Activated CD4-positive, alpha-beta memory T cell treated with anti-CD3 and anti-CD28 coated beads, Interleukin-2, amount 10 ng/mL, durations not matched to agents 7 days and 5 days (primary cell): ENCODE measurements around the gene LRPAP1. TPM values are rescaled to one million over a fixed set of nuclear protein-coding genes. Genes with fewer than 3 reads are reported as not detected.

ENCODE experiments used
- CTCF ChIA-PET: fragments of 350-600 bp; sonication (Branson Sonifier 250); formaldehyde crosslinking; loops from one replicate; lab custom pipeline; 2021; ENCODE audit warnings: antibody characterized with exemption, inconsistent platforms; lab: Charles Lee
- POLR2A ChIA-PET: fragments of 350-600 bp; sonication (Branson Sonifier 250); formaldehyde crosslinking; loops from one replicate; lab custom pipeline; 2021; ENCODE audit warnings: antibody characterized with exemption; lab: Charles Lee
- DNase-seq: peaks from one replicate; pipeline ENCODE4 v3.0.0-alpha.2; 2020
- H3K27ac Mint-ChIP-seq: one replicate; pipeline ENCODE4 v1.8.0; 2021; ENCODE audit warnings: mild to moderate bottlenecking, mixed read lengths
- H3K27me3 Mint-ChIP-seq: one replicate; pipeline ENCODE4 v1.8.0; 2021; ENCODE audit warnings: mixed read lengths
- H3K36me3 Mint-ChIP-seq: one replicate; pipeline ENCODE4 v1.8.0; 2021; ENCODE audit warnings: low read depth, mixed read lengths
- H3K4me1 Mint-ChIP-seq: one replicate; pipeline ENCODE4 v1.8.0; 2021; ENCODE audit warnings: mixed read lengths
- H3K4me3 Mint-ChIP-seq: one replicate; pipeline ENCODE4 v1.8.0; 2021; ENCODE audit warnings: mild to moderate bottlenecking, mixed read lengths
- H3K9me3 Mint-ChIP-seq: one replicate; pipeline ENCODE4 v1.8.0; 2021; ENCODE audit warnings: mixed read lengths
- total RNA-seq, 2 experiments: library from RNA; stranded (reverse); gene quantifications; one replicate each; pipeline ENCODE4 v1.2.3, GENCODE V29; 2021

The LRPAP1 gene
- total RNA-seq, 2 experiments from 2014 or later = 71.0 to 72.3 TPM

DNA sequence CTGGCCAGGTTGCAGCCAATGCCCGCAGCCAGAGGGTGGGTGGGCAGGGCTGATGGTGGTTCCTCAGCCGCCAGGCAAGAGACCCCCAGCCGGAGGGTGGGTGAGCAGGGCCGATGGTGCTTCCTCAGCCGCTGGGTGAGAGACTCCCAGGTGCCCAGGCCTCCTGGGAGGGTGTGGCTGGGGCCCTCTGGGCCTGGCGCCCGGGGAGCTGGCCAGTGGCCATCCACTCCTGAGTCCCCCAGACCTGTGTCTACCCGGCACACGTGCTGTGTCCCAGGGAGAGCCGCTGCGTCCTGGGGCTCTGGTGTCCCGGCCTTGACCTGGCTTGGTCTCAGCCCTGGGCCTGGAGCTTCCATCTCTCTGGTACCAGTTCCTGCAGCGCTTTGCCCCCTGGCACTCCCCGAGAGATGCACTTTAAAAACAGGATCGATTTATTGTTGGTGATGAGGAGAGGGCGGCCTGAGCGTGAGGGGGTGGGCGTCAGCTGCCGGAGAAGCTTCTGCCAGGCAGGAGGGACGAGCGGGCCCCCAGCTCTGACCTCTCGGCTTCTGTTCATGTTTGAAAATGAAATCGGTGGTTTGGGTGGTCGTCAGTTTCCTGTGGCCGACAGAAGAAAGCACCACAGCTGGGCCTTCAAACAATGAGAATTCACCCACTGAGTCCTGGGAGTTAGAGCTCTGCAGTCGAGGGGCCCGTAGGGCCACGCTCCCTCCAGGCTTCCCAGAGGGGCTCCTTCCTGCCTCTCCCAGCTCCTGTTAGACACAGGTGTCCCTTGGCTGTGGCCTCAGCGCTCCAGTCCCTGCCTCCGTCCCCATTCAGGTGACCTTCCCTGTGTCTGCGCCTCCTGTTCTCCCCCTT lies 62.6 kb downstream of the LRPAP1 start:
- ChIA-PET POLR2A (no interaction called here), CTCF (no interaction called here)
- Mint-ChIP-seq H3K4me3 (no peak overlapping the region), H3K4me1 (no peaks in the 10 kb centered on the region), H3K9me3 (no peaks in the 10 kb centered on the region), H3K36me3 (no peaks in the 10 kb centered on the region), H3K27ac (no peak overlapping the region), H3K27me3 (peaks cover 6% of the 10 kb centered on the region)
- DNase-seq = no peak

DNA sequence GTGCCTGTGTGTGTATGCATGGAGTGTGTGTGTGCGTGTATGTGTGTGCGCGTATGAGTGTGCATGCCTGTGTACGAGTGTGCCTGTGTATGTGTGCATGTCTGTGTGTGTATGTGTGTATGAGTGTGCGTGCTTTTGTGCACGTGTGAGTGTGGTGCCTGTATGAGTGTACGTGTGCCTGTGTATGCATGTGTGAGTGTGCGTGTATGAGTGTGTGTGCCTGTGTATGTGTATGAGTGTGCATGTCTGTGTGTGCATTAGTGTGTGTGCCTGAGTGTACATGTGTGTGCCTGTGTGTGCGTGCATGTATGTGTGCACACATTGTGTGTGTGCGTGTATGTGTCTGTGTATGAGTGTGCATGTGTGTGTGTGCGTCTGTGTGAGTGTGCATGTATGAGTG lies 63.4 kb downstream of the LRPAP1 start:
- H3K4me3 Mint-ChIP-seq = no peak overlapping the region
- no peaks in the 10 kb centered on the region for H3K4me1 Mint-ChIP-seq

DNA sequence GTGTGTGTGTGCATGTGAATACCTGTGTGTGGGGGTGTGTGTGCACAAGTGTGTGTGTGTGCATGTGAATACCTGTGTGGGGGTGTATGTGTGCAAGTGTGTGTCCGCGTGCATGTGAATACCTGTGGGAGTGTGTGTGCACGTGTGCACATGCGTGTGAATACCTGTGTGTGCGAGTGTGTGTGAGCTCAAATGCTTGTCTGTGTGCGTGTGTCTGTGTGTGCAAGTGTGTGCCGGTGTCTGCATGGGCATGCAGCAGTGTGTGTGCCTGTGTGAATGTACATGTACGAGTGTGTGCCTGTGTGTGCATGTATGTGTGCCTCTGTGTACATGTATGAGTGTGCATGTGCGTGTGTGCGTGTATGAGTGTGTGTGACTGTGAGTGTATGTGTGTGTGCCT lies 64.1 kb downstream of the LRPAP1 start:
- no peak for DNase-seq
- Mint-ChIP-seq H3K9me3 (no peaks in the 10 kb centered on the region), H3K27me3 (peaks cover 10% of the 10 kb centered on the region), H3K36me3 (no peaks in the 10 kb centered on the region), H3K27ac (no peak overlapping the region), H3K4me3 (no peak overlapping the region), H3K4me1 (no peaks in the 10 kb centered on the region)
- POLR2A ChIA-PET = no interaction called here
- CTCF ChIA-PET = no interaction called here

More for the DNA sequence above, 63.4 kb downstream of the LRPAP1 start:
- Mint-ChIP-seq H3K36me3 (no peaks in the 10 kb centered on the region), H3K27me3 (peaks cover 10% of the 10 kb centered on the region), H3K27ac (no peak overlapping the region), H3K9me3 (no peaks in the 10 kb centered on the region)
- DNase-seq = no peak
- ChIA-PET POLR2A (no interaction called here), CTCF (no interaction called here)

DNA sequence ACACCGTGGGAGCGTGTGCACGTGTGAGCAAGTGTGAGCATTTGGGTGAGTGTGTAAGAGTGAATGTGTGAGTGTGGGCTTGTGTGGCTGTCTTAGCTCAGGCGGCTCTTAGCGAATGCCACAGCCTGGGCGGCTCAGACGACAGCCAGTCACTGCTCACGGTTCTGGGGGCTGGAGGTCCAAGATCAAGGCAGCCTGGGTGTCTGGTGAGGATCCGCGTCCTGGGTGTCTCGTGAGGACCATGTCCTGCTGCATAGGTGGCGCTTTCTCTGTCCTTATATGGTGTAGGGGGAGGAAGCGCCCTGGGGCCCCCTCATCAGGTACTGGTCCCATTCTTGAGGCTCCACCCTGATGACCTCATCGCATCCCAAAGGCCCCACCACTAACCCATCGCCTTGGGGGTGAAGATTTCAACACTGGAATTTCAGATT lies 64.6 kb downstream of the LRPAP1 start:
- Mint-ChIP-seq H3K4me1 (no peaks in the 10 kb centered on the region), H3K27me3 (peaks cover 13% of the 10 kb centered on the region)

DNA sequence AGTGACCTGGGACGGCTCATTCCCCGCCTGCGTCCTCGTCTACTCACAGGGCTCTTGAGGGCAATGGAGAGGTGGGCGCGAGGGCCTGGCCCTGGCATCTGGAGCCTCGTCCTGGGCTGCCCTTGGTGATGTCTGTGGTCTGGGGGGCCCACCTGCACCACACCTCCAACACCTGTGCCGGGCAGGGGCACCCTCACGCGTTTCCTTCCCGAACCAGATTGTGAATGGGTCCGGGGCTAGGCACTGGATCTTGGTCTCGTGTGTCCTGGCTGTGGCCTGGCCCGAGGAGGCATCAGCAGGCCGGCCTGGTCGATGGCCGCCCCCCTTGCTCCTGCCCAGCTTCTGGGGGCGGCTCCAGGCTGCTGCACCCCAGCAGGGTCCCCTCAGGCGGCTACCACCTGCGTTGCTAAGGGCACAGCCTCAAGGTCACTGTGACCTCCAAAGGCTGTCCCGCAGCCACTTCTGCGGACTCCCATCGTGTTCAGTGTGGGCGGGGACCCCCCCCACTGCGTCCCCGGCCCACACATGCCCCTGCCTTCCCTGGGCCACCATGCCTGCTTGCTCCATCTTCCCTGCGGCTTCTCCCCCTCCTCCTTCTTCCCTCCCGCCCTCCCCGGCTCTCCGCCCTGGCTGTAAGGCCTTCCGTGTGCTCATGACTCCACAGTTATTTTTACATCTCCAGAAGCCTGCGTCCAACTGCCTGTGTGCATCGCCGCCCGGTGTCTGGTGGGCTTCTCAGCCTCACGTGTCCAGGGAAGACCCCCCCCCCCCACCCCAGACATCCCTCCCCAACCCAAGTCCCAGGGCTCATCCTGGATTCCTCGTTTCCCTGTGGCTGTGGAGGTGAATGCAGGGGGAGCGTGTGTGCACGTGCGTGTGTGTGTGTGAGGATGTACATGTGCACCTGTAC lies 65.3 kb downstream of the LRPAP1 start:
- Mint-ChIP-seq H3K27ac (no peak overlapping the region), H3K36me3 (no peaks in the 10 kb centered on the region), H3K9me3 (no peaks in the 10 kb centered on the region), H3K27me3 (peaks cover 19% of the 10 kb centered on the region), H3K4me1 (no peaks in the 10 kb centered on the region), H3K4me3 (no peak overlapping the region)
- ChIA-PET POLR2A (no interaction called here), CTCF (interaction anchor here (1.0 kb wide), 1 partner anchor 14 kb away, joined by 3 read pairs; no protein-coding TSS in a partner anchor)
- no peak for DNase-seq

More for the DNA sequence above, 64.6 kb downstream of the LRPAP1 start:
- H3K27ac Mint-ChIP-seq = no peak overlapping the region
- ChIA-PET POLR2A (no interaction called here), CTCF (no interaction called here)
- no peak overlapping the region for H3K4me3 Mint-ChIP-seq
- H3K36me3 Mint-ChIP-seq = no peaks in the 10 kb centered on the region
- no peaks in the 10 kb centered on the region for H3K9me3 Mint-ChIP-seq
- no peak for DNase-seq

DNA sequence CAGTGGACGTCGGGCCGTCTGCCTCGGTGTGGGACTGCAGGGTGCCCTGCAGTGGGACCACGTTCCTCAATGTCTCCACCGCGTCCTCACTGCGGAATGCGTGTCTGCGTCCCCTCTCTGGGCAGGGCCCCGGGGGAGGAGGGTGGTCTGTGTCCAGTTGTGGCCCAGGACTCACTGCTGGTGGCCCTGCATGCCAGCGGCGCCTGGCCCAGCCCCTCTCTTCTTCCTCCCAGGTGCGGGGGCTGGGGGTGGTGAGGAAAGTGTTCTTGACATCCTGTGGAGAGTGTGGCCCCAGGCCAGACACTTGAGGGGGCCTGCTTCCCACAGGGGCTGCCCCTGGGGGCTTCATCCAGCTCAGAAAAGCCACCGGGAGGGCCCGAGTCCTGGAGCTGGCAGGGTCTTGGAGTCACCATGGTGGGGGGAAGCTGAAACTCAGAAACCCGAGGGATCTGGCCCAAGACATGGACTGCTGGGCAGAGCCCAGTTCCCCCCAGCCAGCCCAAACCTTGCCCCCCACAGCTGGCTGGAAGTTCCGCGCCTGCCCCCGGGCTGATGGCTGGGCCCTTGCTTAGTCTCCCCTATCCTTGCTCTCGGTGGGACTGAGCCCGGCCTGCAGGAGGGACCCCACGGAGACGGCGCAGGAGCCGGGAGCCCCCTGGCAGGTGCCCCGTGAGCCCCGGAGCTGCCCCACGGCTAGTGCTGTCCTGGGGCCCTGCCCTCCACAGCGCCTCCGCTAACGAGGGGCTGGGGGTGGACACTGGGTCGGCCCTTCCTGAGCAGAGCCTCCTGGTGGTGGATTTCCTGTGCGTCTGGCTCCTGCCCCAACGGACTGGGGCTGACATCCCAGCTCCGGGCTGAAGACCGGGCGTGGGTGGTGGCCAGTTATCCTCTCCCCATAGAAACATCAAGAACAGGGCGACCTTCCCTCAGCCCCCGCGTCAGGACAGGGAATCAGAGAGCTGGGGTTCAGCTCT lies 66.2 kb downstream of the LRPAP1 start:
- Mint-ChIP-seq H3K27ac (no peak overlapping the region), H3K4me1 (no peaks in the 10 kb centered on the region), H3K36me3 (no peaks in the 10 kb centered on the region), H3K4me3 (no peak overlapping the region), H3K9me3 (no peaks in the 10 kb centered on the region), H3K27me3 (peaks cover 20% of the 10 kb centered on the region)
- ChIA-PET CTCF (interaction anchor here (1.0 kb wide), 1 partner anchor 15 kb away, joined by 3 read pairs; no protein-coding TSS in a partner anchor), POLR2A (no interaction called here)
- DNase-seq = no peak

DNA sequence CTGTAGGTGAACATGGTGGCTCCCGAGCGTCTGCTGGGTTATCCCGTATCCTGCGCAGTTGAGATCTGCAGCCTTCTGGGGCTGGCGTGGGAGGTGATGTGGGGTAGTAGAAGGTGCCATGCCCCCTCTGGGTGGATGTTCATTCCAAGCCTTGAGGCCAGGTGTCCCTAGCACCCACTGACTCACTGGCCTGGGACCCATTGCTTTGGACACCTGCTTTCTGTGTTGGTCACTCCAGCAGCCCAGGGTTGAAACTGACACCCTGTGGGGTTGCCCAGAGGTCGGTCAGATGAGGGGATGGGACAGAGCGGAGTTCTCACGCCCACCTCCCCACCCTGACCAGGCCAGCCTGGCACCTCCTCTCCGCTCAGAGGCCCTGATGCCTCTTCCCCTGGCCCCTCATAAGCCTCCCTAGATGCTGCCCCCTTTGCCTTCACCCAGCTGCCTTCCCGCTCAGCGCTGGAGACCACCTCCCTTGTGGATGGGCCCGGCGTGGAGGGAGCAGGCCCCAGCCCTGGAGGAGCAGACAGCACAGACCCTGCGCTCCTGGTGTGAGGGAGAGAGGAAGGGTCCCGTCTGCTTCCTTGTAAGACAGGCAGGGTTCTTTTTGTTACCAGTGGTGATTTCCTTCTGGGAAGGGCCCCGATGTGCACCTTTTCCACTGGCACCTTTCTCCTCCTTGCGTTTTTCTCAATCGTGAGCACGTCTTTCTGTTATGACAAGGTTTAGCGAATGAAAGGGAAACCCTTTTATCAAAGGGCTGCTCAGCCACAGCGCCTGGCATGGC lies 67.1 kb downstream of the LRPAP1 start:
- Mint-ChIP-seq H3K9me3 (no peaks in the 10 kb centered on the region), H3K27ac (no peak overlapping the region), H3K36me3 (no peaks in the 10 kb centered on the region), H3K4me3 (no peak overlapping the region), H3K27me3 (peaks cover 22% of the 10 kb centered on the region), H3K4me1 (no peaks in the 10 kb centered on the region)
- CTCF ChIA-PET = no interaction called here
- POLR2A ChIA-PET = no interaction called here
- no peak for DNase-seq

DNA sequence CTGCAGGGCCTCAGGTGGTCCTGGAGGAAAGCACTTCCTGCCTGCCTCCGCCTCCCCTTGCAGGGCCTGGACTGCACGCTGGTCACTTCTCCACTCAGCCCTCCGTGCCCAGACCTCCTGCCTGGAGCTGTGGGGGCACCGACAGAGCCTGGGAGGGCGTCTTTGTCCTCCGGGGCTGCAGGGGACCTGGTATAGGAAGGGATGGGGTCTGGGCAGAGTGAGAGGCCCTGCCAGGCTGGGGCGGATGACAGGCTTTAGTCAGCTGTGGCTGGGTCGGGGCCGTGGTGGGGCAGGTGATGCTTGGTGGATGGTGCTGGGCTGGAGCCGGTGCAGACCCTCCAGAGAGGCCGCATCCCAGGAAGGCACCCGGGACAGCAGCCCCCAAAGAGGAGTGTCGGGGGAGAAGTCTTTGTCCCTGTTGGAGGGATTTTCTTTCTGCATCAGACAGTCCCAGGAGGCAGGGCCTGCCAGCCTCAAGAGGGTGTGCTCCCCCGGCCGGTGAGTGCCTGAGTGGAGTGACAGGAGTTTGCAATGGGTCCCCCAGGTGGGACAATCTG lies 67.8 kb downstream of the LRPAP1 start:
- CTCF ChIA-PET = no interaction called here
- POLR2A ChIA-PET = no interaction called here
- H3K9me3 Mint-ChIP-seq = no peaks in the 10 kb centered on the region
- H3K27ac Mint-ChIP-seq = no peak overlapping the region
- peaks cover 23% of the 10 kb centered on the region for H3K27me3 Mint-ChIP-seq
- no peaks in the 10 kb centered on the region for H3K4me1 Mint-ChIP-seq
- H3K36me3 Mint-ChIP-seq = no peaks in the 10 kb centered on the region
- no peak for DNase-seq
- H3K4me3 Mint-ChIP-seq = no peak overlapping the region

DNA sequence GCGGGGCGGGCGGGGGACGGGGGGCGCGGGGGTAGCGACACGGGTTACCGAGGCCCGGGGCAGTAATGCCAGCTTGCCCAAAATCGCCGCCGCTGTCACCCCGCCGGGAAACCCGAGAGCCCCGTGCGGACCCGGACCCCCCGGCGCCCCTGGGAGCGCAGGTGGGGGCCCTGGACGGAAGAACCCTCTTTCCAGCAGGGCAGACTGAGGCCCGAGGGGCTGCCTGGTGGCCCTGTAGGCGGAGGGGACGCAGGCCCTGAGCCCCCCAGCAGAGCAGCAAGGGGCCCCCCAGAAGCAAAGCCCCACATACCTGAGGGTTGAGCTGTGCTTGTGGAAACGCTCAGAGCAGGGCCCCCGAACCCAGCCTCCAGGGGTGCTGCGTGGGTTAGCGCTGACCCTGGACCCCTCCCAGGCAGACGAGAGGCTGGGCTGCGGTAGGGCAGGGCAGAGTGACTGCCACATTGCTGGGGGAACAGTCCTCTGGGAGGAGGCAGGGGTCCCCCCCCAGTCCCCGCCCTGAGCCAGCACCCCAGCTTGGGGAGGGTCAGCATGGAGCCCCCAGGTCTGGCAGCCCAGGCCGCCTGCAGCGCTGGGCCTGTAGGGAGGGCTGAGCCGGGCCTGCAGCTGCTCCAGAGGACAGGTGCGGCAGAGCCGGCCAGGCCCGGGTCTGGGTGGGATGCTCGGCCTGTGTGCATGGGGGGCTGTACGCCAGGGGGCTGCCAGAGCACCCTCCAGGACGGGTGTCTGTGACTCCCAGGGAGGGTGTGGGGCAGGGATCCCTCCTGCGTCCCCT lies 68.5 kb downstream of the LRPAP1 start:
- Mint-ChIP-seq H3K36me3 (no peaks in the 10 kb centered on the region), H3K9me3 (no peaks in the 10 kb centered on the region), H3K4me3 (no peak overlapping the region), H3K27me3 (peaks cover 23% of the 10 kb centered on the region), H3K27ac (no peak overlapping the region), H3K4me1 (no peaks in the 10 kb centered on the region)
- ChIA-PET CTCF (no interaction called here), POLR2A (no interaction called here)
- DNase-seq = no peak

DNA sequence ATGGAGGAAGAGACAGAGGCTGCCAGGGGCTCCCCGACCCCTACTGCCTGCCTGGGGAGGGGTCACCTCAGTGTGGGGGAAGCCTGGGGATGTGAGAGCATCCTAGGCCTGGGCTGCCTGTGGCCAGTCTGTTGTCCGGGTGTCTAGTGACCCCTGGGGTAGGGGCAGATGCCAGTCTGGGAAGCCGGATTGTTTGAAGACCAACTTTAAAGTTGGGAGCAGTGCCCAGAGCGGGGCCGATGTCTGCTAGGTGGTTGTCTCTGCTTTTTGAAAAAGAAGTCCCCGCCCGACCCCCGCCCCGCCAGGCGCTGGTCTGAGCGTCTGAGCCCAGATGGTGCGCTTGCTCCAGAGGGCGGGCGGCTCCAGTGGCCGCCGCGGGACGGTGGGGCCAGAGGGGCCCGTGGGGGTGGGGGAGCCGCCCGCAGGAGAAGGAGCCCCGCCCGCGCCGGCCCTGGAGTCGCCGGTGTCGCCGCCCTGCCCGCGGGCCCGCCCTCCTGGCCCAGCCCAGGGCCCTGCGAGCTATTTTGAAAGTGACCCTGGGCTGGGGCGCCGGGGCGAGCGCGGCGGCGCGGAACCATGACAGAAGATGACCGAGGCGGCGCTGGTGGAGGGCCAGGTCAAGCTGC lies 69.3 kb downstream of the LRPAP1 start, which contains the start of gene DOK7:
Gene DOK7, plus strand, starts transcription at position 517 of the 626 bp plus-strand sequence. Its CDS starts 70 bp downstream, at position 587.
- no peaks in the 10 kb centered on the region for H3K36me3 Mint-ChIP-seq
- H3K27me3 Mint-ChIP-seq = peaks cover 25% of the 10 kb centered on the region
- DNase-seq = no peak
- POLR2A ChIA-PET = no interaction called here
- H3K9me3 Mint-ChIP-seq = no peaks in the 10 kb centered on the region
- H3K4me3 Mint-ChIP-seq = no peak within 1 kb of the TSS
- no peak within 1 kb of the TSS for H3K27ac Mint-ChIP-seq
- no peaks in the 10 kb centered on the region for H3K4me1 Mint-ChIP-seq
- CTCF ChIA-PET = no interaction called here

DNA sequence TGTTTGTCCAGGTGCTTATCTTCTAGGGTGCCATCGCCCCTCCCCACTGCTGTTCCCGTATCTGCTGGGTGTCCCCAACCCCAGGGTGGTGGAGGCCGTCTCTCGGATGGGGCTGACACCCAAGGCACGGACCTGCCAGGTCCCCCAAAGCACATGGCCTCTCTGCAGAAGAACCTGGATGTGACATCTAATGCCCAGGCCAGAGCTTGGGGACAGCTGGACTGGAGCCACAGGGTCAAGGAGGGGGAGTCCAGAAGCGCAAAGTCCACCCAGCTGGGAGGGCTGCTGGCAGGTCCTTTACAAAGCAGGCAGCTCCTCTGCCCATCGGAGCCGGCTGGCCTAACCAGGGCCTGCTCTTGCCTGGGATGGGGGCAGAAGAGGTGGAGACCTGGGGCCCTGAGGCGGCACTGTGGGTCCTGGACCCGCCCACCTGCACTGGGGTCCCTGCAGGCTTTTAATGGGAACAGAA lies 69.9 kb downstream of the LRPAP1 start:
- H3K4me3 Mint-ChIP-seq = no peak overlapping the region
- H3K4me1 Mint-ChIP-seq = no peaks in the 10 kb centered on the region
- no peak for DNase-seq
- H3K27ac Mint-ChIP-seq = no peak overlapping the region
- H3K9me3 Mint-ChIP-seq = no peaks in the 10 kb centered on the region
- ChIA-PET CTCF (no interaction called here), POLR2A (no interaction called here)
- peaks cover 25% of the 10 kb centered on the region for H3K27me3 Mint-ChIP-seq
- H3K36me3 Mint-ChIP-seq = no peaks in the 10 kb centered on the region
